Measurements from ENCODE around the gene ACTL10.

- TF ChIP-seq TEAD4 (IDR thresholded peaks at IDR 0.05) (no peak), ZBTB7A (IDR thresholded peaks at IDR 0.05; ENCODE audit: low read depth) (no peak), YY1 (IDR thresholded peaks at IDR 0.05; ENCODE audit: low read depth) (no peak), REST (IDR thresholded peaks at IDR 0.05; ENCODE audit: low read depth) (no peak), EP300 (IDR thresholded peaks at IDR 0.05; ENCODE audit: borderline replicate concordance) (no peak), FOXM1 (IDR thresholded peaks at IDR 0.05; ENCODE audit: borderline replicate concordance, low read depth) (no peak)
These were observed 18.2 kb upstream of the ACTL10 start for GRCh38 chr20:33648396-33649004.

Measured in Ishikawa (cell line).